Mucosa of stomach (tissue), 1 donor: Measurements from ENCODE around the gene NFE2L2.
A peak's percentile ranks its signal among the peaks of the same experiment; 100 is the strongest.
"Not testable (repeated sequence)": the region's sequence is repeated elsewhere in the genome, so short reads cannot be mapped to it uniquely, and the experiment has no call there.

Source experiments
- H3K27me3 ChIP-seq: one replicate; pipeline ENCODE4 v1.7.0; 2013; ENCODE audit warnings: mild to moderate bottlenecking, low read length; ENCODE audit not compliant: control insufficient read depth, insufficient read depth
- H3K36me3 ChIP-seq: one replicate; pipeline ENCODE4 v1.7.0; 2013; ENCODE audit warnings: low read length; ENCODE audit not compliant: control insufficient read depth, insufficient read depth
- H3K4me1 ChIP-seq: one replicate; pipeline ENCODE4 v1.7.0; 2013; ENCODE audit warnings: mild to moderate bottlenecking, low read length; ENCODE audit not compliant: control insufficient read depth, insufficient read depth
- H3K4me3 ChIP-seq: one replicate; pipeline ENCODE4 v1.7.0; 2013; ENCODE audit warnings: low read length
- H3K9ac ChIP-seq: one replicate; pipeline ENCODE4 v1.7.0; 2013; ENCODE audit warnings: mild to moderate bottlenecking, low read length, moderate library complexity
- H3K9me3 ChIP-seq: one replicate; pipeline ENCODE4 v1.7.0; 2013; ENCODE audit warnings: mild to moderate bottlenecking, low read length, moderate library complexity; ENCODE audit not compliant: control insufficient read depth
- donor health status: Pancreatic carcinoma.

The NFE2L2 gene

DNA sequence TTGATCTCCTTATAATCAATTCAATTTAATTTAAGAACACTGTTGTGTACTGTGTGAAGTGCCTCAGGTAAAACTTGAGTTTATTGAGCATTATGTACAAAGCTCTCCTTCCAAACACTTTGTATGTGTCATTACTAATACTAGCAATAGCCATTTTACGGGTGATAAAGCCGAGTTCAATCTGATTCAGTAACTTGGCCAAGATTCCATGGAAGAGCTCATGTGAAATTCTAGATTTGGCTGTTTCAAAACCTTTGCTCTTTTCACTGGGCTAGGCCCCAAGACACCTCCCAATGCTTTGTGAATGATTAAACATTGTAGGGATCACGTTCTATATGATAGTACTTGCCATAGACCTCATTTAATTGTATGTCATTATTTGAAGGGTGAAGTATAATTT is 8.9 kb upstream of the NFE2L2 start:
- H3K9me3 ChIP-seq = no peaks in the 10 kb centered on the region
- H3K9ac ChIP-seq = peak overlapping the region; percentile 1
- no peaks in the 10 kb centered on the region for H3K36me3 ChIP-seq
- no peak overlapping the region for H3K4me3 ChIP-seq
- H3K4me1 ChIP-seq = peaks cover 18% of the 10 kb centered on the region
- H3K27me3 ChIP-seq = no peaks in the 10 kb centered on the region

GRCh38 chr2:177272765-177273164 is 8.2 kb upstream of the NFE2L2 start:
- Histone ChIP-seq H3K9me3 (no peaks in the 10 kb centered on the region), H3K4me1 (peaks cover 22% of the 10 kb centered on the region), H3K36me3 (no peaks in the 10 kb centered on the region), H3K4me3 (no peak overlapping the region), H3K9ac (no peak overlapping the region), H3K27me3 (no peaks in the 10 kb centered on the region)

GRCh38 chr2:177271981-177272666 is 7.6 kb upstream of the NFE2L2 start:
- no peak overlapping the region for H3K4me3 ChIP-seq
- no peaks in the 10 kb centered on the region for H3K36me3 ChIP-seq
- H3K9me3 ChIP-seq = no peaks in the 10 kb centered on the region
- no peak overlapping the region for H3K9ac ChIP-seq
- peaks cover 22% of the 10 kb centered on the region for H3K4me1 ChIP-seq
- no peaks in the 10 kb centered on the region for H3K27me3 ChIP-seq

- no peak overlapping the region for H3K9ac ChIP-seq
- no peaks in the 10 kb centered on the region for H3K27me3 ChIP-seq
- peaks cover 38% of the 10 kb centered on the region for H3K4me1 ChIP-seq
- H3K36me3 ChIP-seq = no peaks in the 10 kb centered on the region
- no peaks in the 10 kb centered on the region for H3K9me3 ChIP-seq
- H3K4me3 ChIP-seq = no peak overlapping the region
Observed at GRCh38 chr2:177270531-177270930, 6.0 kb upstream of the NFE2L2 start.

- Histone ChIP-seq H3K27me3 (no peaks in the 10 kb centered on the region), H3K36me3 (no peaks in the 10 kb centered on the region), H3K9me3 (no peaks in the 10 kb centered on the region), H3K4me3 (no peak overlapping the region), H3K4me1 (peaks cover 42% of the 10 kb centered on the region), H3K9ac (no peak overlapping the region)
Observed at GRCh38 chr2:177268901-177269300, 4.4 kb upstream of the NFE2L2 start.

DNA sequence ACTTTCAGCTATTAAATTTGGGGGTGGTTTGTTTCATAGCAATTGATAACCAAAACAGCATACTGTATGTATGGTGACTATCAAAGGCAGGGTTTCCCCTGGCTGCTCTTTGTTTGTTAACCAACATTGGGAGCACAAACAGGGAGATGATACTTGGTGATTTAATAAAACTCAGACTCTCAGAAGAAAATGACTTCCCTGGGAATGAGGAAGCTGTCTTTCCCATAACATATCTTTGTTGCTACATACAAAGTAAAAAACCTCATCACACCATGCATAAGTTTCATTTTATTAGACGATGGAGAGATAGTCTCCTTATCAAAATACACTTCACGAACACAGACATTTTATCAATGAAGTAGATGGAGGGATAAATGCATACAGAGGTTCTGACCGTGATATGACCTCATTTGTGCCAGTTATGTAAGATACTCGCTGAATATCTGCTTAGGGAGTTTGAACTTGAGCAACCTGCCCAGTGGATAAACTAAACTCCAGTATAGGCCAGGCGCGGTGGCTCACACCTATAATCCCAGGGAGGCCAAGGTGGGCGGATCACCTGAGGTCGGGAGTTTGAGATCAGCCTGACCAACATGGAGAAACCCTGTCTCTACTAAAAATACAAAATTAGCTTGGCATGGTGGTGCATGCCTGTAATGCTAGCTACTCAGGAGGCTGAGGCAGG is 3.8 kb upstream of the NFE2L2 start:
- H3K4me1 ChIP-seq = peaks cover 36% of the 10 kb centered on the region
- no peak overlapping the region for H3K9ac ChIP-seq
- no peaks in the 10 kb centered on the region for H3K9me3 ChIP-seq
- no peaks in the 10 kb centered on the region for H3K27me3 ChIP-seq
- H3K36me3 ChIP-seq = no peaks in the 10 kb centered on the region
- no peak overlapping the region for H3K4me3 ChIP-seq

- H3K9ac ChIP-seq, H3K4me3 ChIP-seq, H3K27me3 ChIP-seq, H3K9me3 ChIP-seq, H3K36me3 ChIP-seq: not testable (repeated sequence)
- peaks cover 30% of the 10 kb centered on the region for H3K4me1 ChIP-seq
Observed at GRCh38 chr2:177266955-177267354, 2.4 kb upstream of the NFE2L2 start.

GRCh38 chr2:177265824-177266817 is 1.6 kb upstream of the NFE2L2 start:
- Histone ChIP-seq H3K4me3 (no peak overlapping the region), H3K9ac (peak overlapping the region; percentile 97), H3K27me3 (no peaks in the 10 kb centered on the region), H3K36me3 (no peaks in the 10 kb centered on the region), H3K9me3 (no peaks in the 10 kb centered on the region), H3K4me1 (peaks cover 30% of the 10 kb centered on the region)

DNA sequence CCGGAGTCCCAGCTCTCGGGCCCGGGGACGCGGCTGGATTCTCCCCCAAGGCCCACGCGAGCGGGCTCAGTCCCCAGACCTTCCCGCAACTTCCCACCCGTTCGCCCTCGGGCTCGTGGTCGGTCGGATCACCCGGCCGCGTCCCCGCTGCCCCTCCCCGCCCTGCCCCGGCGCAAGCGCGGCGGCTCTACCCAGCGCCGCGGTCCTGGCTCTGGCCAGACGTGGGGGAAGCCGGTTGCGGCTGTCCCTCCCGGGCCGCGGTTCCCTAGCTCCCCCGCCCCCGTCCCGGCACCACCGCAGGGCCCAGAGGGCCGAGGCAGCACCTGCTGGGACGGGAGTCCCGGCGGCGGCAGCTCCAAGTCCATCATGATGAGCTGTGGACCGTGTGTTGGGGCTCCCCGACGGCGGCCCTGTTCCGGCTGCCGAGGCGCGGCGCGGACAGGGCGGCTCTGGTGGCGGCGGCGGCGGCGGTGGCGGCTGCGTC is 276 bp downstream of the NFE2L2 start:
- H3K4me1 ChIP-seq = peaks cover 35% of the 10 kb centered on the region
- H3K9ac ChIP-seq = peak overlapping the region; percentile 97
- no peaks in the 10 kb centered on the region for H3K27me3 ChIP-seq
- no peaks in the 10 kb centered on the region for H3K9me3 ChIP-seq
- no peaks in the 10 kb centered on the region for H3K36me3 ChIP-seq
- peak overlapping the region; percentile 91 for H3K4me3 ChIP-seq

GRCh38 chr2:177263451-177264208 is 897 bp downstream of the NFE2L2 start:
- no peaks in the 10 kb centered on the region for H3K9me3 ChIP-seq
- H3K27me3 ChIP-seq = no peaks in the 10 kb centered on the region
- no peaks in the 10 kb centered on the region for H3K36me3 ChIP-seq
- H3K9ac ChIP-seq = peak overlapping the region; percentile 97
- peak overlapping the region; percentile 91 for H3K4me3 ChIP-seq
- peaks cover 35% of the 10 kb centered on the region for H3K4me1 ChIP-seq

DNA sequence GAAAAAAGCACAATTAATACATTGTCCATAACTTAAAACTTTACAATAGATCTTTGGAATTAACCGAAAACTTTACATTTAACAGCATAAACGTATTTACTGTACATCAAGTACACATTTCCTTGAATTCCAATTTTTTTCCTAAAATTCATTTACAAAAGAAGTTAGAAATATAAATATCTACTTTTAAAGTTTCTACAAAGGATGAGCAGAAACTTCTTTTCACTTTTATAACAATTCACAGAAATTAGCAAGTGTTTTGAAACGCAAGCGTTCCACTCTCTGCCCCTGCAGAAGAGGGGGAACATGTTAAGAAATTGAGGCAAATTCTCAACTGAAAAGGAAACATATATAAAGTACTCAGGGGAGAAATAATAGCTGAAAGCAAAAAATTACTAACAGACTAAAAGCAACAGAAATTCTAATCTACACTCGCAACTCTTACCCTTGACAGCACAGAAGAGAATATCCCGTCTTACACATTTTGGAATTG is 1.5 kb downstream of the NFE2L2 start:
- H3K4me3 ChIP-seq = peak overlapping the region; percentile 91
- no peaks in the 10 kb centered on the region for H3K36me3 ChIP-seq
- H3K9ac ChIP-seq = peak overlapping the region; percentile 97
- peaks cover 33% of the 10 kb centered on the region for H3K4me1 ChIP-seq
- no peaks in the 10 kb centered on the region for H3K27me3 ChIP-seq
- H3K9me3 ChIP-seq = no peaks in the 10 kb centered on the region
